GM19023 (cell line): Measurements from ENCODE around the gene IL11RA.
A peak's percentile ranks its signal among the peaks of the same experiment; 100 is the strongest.

Source experiments
- ATAC-seq: cut with Tn5 transposase; IDR thresholded peaks from one replicate; pipeline ENCODE4 v1.9.1; 2021; ENCODE audit warnings: mild to moderate bottlenecking, moderate library complexity; ENCODE audit not compliant: unreplicated experiment

The IL11RA gene

GRCh38 chr9:34684816-34685215 lies 32.8 kb downstream of the IL11RA start:
- ATAC-seq: no peak

- no peak for ATAC-seq
Measured at GRCh38 chr9:34685591-34685990, 33.6 kb downstream of the IL11RA start.

GRCh38 chr9:34686231-34686630 lies 34.2 kb downstream of the IL11RA start:
- ATAC-seq: no peak

GRCh38 chr9:34686732-34687131 lies 34.7 kb downstream of the IL11RA start:
- ATAC-seq: no peak

- no peak for ATAC-seq
Measured at GRCh38 chr9:34687276-34688030, 35.5 kb downstream of the IL11RA start.

GRCh38 chr9:34688329-34689115 lies 36.5 kb downstream of the IL11RA start:
- ATAC-seq: no peak

- ATAC-seq: no peak
Measured at GRCh38 chr9:34689116-34689470, 37.1 kb downstream of the IL11RA start.

GRCh38 chr9:34689512-34689911 lies 37.5 kb downstream of the IL11RA start:
- ATAC-seq: no peak

GRCh38 chr9:34690983-34691935 lies 39.3 kb downstream of the IL11RA start, which contains the start of gene CCL19:
CCL19 (minus strand) TSS chr9:34691276; CDS start chr9:34691139, 137 bp downstream.
- ATAC-seq: no peak

- no peak for ATAC-seq
Measured at GRCh38 chr9:34691936-34692315, 39.9 kb downstream of the IL11RA start.

- no peak for ATAC-seq
Measured at GRCh38 chr9:34693560-34693959, 41.6 kb downstream of the IL11RA start.

- no peak for ATAC-seq
Measured at GRCh38 chr9:34694811-34695210, 42.8 kb downstream of the IL11RA start.

- ATAC-seq: peak; percentile 64
Measured at GRCh38 chr9:34701023-34701768, 49.2 kb downstream of the IL11RA start.

- peak; percentile 54 for ATAC-seq
Measured at GRCh38 chr9:34701769-34702736, 50.1 kb downstream of the IL11RA start.

- no peak for ATAC-seq
Measured at GRCh38 chr9:34707130-34707529, 55.1 kb downstream of the IL11RA start.

- no peak for ATAC-seq
Measured at GRCh38 chr9:34709196-34709978, 57.4 kb downstream of the IL11RA start.

GRCh38 chr9:34710023-34710422 lies 58.0 kb downstream of the IL11RA start, which contains the start of gene CCL21:
CCL21 (minus strand) TSS chr9:34710136; CDS start chr9:34710066, 70 bp downstream.
- no peak for ATAC-seq
